Iris pigment epithelial cell (primary cell): Measurements from ENCODE around the gene MAP2K5.

Experiments used
- DNase-seq: peaks from one replicate; pipeline ENCODE4 v3.0.0-alpha.2; 2011; ENCODE audit warnings: low read depth

Gene MAP2K5

DNA sequence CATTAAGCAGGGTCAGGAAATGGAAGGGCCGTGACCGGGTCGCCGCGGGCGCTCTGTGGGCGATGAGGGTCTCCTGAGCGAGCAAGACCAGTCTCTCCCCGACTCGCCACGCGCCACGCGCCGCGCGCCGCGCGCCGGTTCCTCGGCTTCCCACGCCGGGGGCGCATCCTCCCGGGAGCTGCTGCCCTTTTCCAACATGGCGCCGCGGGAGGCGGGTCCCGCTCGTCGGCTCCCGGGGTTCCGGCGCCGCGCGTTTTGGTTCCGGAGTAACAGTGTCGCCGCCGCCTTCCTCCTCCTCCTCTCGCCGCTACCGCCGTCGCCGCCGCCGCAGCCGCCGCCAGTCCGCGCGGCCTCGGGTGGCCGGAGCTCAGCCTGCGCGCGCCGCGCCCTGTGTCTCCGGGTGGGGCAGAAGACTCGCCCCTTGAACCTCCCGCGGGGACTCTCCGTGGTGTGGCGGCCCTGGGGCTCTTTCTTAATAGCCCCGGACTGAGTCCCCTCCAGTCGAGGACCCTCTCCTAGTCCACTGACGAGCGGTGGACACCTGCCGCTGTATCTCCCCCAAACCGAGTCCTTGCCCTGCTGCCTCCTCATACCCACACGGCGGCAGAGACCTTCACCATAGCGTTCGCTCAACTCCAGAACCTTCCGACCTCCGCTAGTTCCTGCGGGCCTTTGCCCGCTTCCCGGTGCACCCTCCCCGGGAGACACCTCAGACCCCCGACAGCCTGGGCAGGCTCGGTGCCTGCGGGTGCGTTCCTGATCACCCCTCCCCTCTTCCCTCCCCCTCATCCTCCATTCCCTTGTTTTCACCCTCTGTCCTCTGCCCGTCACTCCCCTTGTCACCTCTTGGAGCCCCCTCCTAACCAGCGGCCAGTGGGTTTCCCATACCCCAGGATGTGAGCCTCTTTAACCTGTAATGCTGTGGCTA, at the start of gene MAP2K5:
Gene MAP2K5, plus strand, starts transcription at position 284 of the 928 bp plus-strand sequence. Its CDS starts 633 bp downstream, at position 917.
- DNase-seq = peak; percentile 64

- no peak for DNase-seq
Observed at GRCh38 chr15:67495585-67495984, 46.9 kb upstream of the MAP2K5 start.

DNA sequence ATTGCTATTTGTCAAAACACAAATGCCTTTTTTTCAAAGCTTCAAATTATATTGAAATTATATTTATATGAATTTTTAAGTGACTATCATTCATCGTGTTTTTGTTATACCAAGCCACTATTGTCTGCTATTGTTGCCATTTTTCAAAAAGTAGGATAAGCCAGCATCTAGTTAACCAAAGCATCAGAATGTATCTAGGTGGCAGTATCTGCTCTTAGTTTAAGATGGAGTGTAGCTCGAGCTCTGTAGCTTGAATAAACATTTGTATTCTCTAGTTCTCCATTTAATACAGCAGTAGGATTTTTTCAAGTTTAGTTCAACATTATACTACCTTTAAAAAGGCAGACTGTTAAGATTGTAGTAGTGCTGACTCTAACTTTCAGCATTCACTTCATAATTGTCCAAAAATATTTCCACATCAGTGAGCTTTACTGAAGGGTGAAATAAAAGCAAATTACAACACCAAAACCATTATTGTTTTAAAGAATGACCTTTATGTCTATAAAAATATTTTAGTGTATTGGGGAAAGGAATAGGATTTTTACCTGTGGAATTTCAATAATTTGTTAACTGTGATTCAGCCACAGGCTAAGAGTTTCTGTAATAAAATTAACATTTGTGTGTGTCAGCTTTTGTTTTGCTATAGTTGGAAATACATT, 41.2 kb upstream of the MAP2K5 start:
- peak; percentile 47 for DNase-seq

GRCh38 chr15:67501836-67502461, 40.6 kb upstream of the MAP2K5 start:
- no peak for DNase-seq

DNA sequence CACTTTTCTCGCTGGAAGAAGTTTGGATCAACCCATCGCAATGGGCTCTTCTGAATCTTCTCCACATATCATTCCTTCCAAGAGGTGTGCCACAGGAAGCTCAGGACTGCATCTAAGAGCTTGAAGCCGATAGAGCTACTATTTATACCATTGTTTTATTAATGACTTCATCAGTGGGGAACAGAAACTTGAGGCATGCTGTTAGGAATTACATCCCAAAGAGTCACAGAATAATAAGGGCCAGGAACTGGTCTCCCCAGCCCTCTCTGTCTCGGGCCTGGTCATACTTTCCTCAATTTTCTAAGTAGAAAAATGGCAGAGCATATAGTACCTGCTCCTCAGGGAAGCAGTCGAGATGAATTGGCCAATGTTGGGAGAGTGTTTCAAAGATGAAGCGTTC, 38.4 kb upstream of the MAP2K5 start:
- no peak for DNase-seq

- no peak for DNase-seq
Observed at GRCh38 chr15:67504796-67505195, 37.7 kb upstream of the MAP2K5 start.

- DNase-seq = no peak
Observed at GRCh38 chr15:67505675-67506572, 36.6 kb upstream of the MAP2K5 start.

DNA sequence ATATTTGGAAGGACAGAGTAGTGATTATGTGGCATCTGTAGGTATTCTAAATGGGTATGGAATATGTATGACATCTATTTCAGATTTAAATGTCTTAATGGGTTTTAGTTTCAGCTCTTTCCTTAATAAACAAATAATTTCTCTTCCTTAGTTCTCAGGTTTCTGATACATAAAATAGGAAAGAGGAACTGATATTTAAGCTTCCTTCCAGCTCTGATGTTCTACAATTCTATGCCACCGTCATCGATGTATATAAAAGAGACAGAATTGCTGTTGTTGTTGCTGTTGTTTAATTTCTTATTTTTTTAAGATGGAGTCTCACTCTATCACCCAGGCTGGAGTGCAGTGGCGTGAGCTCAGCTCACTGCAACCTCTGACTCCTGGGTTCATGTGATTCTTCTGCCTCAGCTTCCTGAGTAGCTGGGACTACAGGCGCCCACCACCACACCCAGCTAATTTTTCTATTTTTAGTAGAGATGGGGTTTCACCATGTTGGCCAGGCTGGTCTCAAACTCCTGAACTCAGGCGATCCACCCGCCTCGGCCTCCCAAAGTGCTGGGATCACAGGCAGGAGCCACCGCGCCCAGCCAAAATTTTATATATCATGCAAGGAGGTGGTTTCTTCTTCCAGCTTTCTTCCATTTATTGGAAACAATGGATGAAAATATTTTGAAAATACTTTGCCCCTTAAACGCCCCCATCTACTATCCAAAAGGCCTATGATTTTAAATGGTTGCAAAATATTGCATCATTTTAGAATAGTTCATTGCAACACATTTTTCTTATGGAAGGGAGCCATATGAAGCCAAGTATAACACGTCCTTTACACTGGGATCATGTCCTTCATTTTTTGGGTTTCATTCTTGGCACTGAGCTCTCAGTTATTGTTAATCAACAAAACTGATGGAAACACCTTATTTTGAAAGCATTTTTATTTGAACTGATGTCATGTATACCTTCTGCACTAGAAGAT, 35.4 kb upstream of the MAP2K5 start:
- DNase-seq = peak; percentile 51

DNA sequence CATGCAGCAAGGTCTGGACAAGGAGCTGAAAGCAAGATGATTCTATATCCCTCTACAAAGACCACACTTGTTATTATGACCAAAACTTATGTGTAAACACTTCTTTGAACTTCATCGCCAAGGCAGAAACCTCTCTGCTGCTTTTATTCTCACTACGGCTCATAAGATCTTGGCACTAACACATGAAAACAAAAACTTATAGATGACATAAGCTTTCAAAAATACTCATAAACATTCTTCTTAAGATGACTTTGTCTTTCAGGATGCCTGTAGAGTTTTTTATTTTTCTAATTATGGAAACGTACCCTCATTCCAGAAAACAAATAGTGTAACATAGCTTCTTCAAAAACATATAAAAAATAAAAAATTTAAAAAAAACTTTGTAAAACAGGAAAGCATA, 34.1 kb upstream of the MAP2K5 start:
- peak; percentile 62 for DNase-seq

DNA sequence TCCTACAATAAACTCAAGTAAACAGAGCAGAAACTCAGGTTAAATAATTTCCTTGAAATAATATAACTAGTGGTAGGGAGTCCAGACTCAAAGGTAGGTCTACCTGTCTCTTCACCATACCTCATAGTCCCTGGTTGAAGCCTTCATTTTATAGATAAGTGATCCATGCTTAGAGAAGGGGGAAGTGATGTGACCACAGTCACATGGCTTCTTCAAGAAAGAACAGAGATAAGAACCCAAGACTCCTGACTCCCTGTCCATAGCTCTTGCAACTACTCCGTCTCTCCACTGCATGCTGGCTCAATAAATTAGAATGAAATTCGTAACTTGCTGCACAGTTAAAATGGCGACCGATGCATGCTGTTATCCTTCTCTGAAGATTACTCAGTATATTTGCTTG, 32.6 kb upstream of the MAP2K5 start:
- DNase-seq = no peak

- DNase-seq = peak; percentile 82
Observed at GRCh38 chr15:67510597-67511190, 31.8 kb upstream of the MAP2K5 start.

DNA sequence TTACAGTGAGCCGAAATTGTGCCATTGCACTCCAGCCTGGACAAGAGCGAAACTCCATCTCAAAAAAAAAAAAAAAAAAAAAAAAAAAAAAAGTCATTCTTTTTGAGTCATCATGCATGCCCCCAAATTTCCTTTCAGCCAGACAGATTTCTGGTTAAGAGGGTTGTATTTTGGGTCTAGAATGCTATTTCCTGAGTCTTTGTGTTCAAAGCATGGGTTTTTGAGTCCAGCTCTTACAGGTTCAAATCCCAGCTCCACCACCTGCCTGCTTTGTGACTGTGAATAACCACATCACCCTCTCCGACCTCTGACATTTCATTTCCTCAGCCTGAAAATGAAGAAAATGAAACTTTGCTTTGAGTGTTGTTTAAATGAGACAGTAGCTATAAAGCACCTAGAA, 30.9 kb upstream of the MAP2K5 start:
- DNase-seq = peak; percentile 16

GRCh38 chr15:67512140-67512539, 30.4 kb upstream of the MAP2K5 start:
- no peak for DNase-seq

DNA sequence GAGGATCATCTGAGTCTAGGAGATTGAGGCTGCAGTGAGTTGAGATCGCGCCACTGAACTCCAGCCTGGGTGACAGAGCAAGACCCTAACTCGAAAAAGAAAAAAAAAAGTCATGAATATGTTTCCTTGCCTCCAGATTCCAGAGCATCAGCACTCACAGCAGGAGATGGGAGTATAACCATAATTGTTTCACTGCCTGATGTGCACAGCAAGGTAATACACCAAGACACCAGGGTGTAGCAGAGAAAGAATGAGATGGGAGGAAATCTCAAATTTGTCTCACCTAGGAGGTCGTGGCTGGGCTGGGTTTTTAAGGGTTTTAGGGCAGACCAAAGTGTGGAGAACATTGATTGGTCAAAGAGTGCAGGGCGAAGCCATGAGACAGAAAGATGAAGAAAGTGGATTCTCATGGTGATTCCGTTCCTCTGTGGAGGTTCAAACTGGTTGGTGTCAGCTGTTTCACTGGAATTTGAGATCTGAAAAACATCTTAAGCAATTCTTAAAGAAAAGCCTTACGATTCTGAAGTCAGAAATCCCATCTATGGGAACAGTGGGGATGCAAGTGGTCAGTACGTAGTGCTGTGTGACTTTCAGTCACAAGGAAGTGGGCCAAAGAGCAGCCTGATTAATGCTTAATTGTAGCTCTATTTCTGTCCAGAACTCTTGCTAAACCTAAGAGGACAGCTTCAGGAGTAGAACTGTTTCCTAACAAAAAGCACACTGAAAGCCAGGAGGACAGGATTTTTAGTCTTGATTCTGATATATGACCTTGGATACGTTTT, 29.4 kb upstream of the MAP2K5 start:
- no peak for DNase-seq

DNA sequence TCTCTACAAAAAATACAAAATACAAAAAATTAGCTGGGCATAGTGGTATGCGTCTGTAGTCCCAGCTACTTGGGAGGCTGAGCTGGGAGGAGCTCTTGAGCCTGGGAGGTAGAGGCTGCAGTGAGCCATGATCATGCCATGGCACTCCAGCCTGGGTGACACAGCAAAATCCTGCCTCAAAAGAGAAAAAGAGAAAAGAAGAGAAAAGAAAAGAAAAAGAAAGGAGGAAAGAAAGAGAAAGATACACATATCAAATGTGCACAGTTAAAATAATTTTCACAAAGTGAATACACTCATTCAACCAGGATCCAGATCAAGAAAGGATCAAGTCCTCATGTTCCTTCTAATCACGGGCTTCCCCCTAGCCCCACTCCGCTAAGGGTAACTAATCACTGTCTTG, 27.4 kb upstream of the MAP2K5 start:
- no peak for DNase-seq

GRCh38 chr15:67515557-67515956, 26.9 kb upstream of the MAP2K5 start:
- no peak for DNase-seq

DNA sequence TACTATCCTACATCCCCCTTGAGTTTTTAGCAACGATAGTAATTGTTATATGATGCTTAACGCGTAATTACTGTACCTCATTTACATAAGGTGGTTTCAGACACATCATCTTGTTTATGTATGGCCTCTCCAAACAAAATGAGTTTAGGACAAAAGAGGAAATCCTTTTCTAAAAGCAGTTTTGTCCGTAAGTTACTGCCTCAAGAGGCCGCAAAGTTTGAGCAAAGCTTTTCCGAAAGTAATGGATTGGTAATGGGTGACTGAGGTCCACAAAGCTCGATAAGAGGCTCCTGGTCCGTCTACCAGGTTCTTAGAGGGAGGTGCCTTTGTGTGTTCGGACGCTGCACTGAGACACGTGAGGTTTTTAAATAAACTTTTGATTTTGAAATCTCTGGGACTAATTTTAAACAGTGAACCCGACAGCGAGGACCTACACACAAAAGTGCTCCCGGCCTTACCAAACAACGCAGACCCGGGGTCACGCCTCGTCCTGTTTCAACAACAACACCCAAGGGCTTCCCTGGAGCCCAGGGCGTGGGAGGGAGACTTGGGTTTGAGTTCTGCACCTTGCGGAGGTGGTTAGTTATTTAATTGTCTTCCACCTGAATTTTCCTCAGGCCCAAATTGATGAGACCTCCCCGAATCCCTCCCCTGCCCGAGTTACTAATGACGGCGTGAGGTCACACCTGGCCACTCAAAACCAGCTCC, 22.0 kb upstream of the MAP2K5 start:
- DNase-seq = peak; percentile 15

- peak; percentile 73 for DNase-seq
Observed at GRCh38 chr15:67521029-67521782, 21.3 kb upstream of the MAP2K5 start, which contains the start of gene C15orf61. Gene C15orf61, plus strand, starts transcription at chr15:67521131. Its CDS starts 118 bp downstream, at chr15:67521249.
